ENCODE results near the gene PSD4. TPM values are rescaled to one million over a fixed set of nuclear protein-coding genes. Genes with fewer than 3 reads are reported as not detected.

Gene PSD4
- total and polyA plus RNA-seq, 2 of the 8 experiments (the other 6 are each of a cell fraction or from before 2014, with no cell fraction given) = 0.53 to 1.2 TPM

GRCh38 chr2:113137827-113138226 lies 35.9 kb upstream of the PSD4 start:
- 100% methylated on average over 1 of the region's 1 CpG; no CpG with 5 or more reads in 1 of the 2 experiments for WGBS, 2 experiments (ENCODE audit: extremely low coverage in 1 of 2, insufficient coverage in 1 of 2, insufficient read length in 1 of 2, insufficient replicate concordance in 2 of 2, low coverage in 1 of 2, low lambda C conversion rate in 2 of 2, missing lambda C conversion rate in 1 of 2)
- no peak overlapping the region for H3K4me2 ChIP-seq (ENCODE audit: insufficient read depth in 1 of 2, low read depth in 2 of 2, low read length in 2 of 2)
- H3K4me1 ChIP-seq (replicated peaks in 1 of 4; ENCODE audit: control insufficient read depth in 3 of 4, insufficient read depth in 4 of 4, low read length in 3 of 4) = no peaks in the 10 kb centered on the region
- no peak overlapping the region for H4K8ac ChIP-seq (ENCODE audit: extremely low read depth, insufficient read depth, low read length)
- FAIRE-seq (no peak), DNase-seq (ENCODE audit: low read depth in 1 of 2, low spot score in 2 of 2) (peak in 1 of 2 experiments; percentile 29)
- no peak overlapping the region for H4K91ac ChIP-seq (replicated peaks; ENCODE audit: insufficient read length, low read length)
- no peak overlapping the region for H3K4me3 ChIP-seq (ENCODE audit: extremely low read depth in 1 of 4, insufficient read depth in 2 of 4, low read depth in 3 of 4, low read length in 4 of 4)
- H3K27me3 ChIP-seq (replicated peaks in 1 of 4; ENCODE audit: control insufficient read depth in 3 of 4, extremely low read depth in 1 of 4, insufficient read depth in 3 of 4, low read length in 3 of 4) = no peaks in the 10 kb centered on the region
- no peak overlapping the region for H3K27ac ChIP-seq (ENCODE audit: low read depth, low read length)
- no peak overlapping the region for H2BK120ac ChIP-seq (replicated peaks; ENCODE audit: low read depth, low read length)
- TF ChIP-seq SIX5 (IDR thresholded peaks at IDR 0.05; ENCODE audit: low read depth, low read length) = no peak
- no peak for TF ChIP-seq CBX5 (IDR thresholded peaks at IDR 0.05; ENCODE audit: low read depth, low read length)
- no peak for TF ChIP-seq ZNF274 (IDR thresholded peaks at IDR 0.05; ENCODE audit: borderline replicate concordance, extremely low read depth, low read length)
- no peak for TF ChIP-seq POU5F1 (IDR thresholded peaks at IDR 0.05; ENCODE audit: low read depth, low read length)
- H3K79me2 ChIP-seq (ENCODE audit: control insufficient read depth in 1 of 2, insufficient read depth in 2 of 2, low read length in 2 of 2) = no peaks in the 10 kb centered on the region
- no peak overlapping the region for H3K18ac ChIP-seq (ENCODE audit: extremely low read depth, low read length)
- H3K56ac ChIP-seq (replicated peaks; ENCODE audit: insufficient read length, low read depth, low read length) = no peak overlapping the region
- no peak overlapping the region for H3K4ac ChIP-seq (replicated peaks; ENCODE audit: insufficient read length, low read depth, low read length)
- POLR2A ChIA-PET (ENCODE audit: partially characterized antibody) = no interaction called here
- no peak overlapping the region for H4K5ac ChIP-seq (ENCODE audit: insufficient read length, low read depth, low read length)
- H3K14ac ChIP-seq (ENCODE audit: insufficient read length) = no peak overlapping the region
- no peak overlapping the region for H2AFZ ChIP-seq (ENCODE audit: low read length)
- no peak overlapping the region for H2BK20ac ChIP-seq (ENCODE audit: low read length)
- no peak overlapping the region for H2BK15ac ChIP-seq (ENCODE audit: low read length)
- no peak overlapping the region for H2BK12ac ChIP-seq (ENCODE audit: low read depth, low read length)
- CTCF ChIA-PET (ENCODE audit: partially characterized antibody) = interaction anchor here (0.6 to 12.3 kb wide), 34 partner anchors 9 to 252 kb away, joined by 3 to 253 read pairs (median 7); partner anchors contain the start of gene PSD4
- H3K9ac ChIP-seq (replicated peaks in 1 of 4; ENCODE audit: extremely low read depth in 1 of 4, low read depth in 3 of 4, low read length in 3 of 4) = no peak overlapping the region
- no peak overlapping the region for H2BK5ac ChIP-seq (ENCODE audit: low read depth, low read length)
- no peaks in the 10 kb centered on the region for H3K9me3 ChIP-seq (ENCODE audit: insufficient read depth in 2 of 2, low read depth in 1 of 2, low read length in 1 of 2)
- no peaks in the 10 kb centered on the region for H3K23me2 ChIP-seq (ENCODE audit: low read depth, low read length)
- no peaks in the 10 kb centered on the region for H3K36me3 ChIP-seq (ENCODE audit: control insufficient read depth in 2 of 4, insufficient read depth in 4 of 4, low read length in 3 of 4)
- H2AK5ac ChIP-seq (ENCODE audit: low read depth, low read length) = no peak overlapping the region
- no peaks in the 10 kb centered on the region for H4K20me1 ChIP-seq (replicated peaks in 1 of 2; ENCODE audit: control insufficient read depth in 1 of 2, insufficient read depth in 2 of 2, low read length in 2 of 2)
- no peak overlapping the region for H3K23ac ChIP-seq (ENCODE audit: insufficient read length)
- H3K79me1 ChIP-seq (ENCODE audit: low read depth, low read length) = no peaks in the 10 kb centered on the region
